ENCODE results near the gene KXD1.

The KXD1 gene

GRCh38 chr19:18606281-18607225, 48.9 kb downstream of the KXD1 start, which contains the start of gene CRLF1:
CRLF1 (minus strand) TSS chr19:18606799; CDS start chr19:18606656, 143 bp downstream.
- no peak for DNase-seq (ENCODE audit: low spot score)
- Histone ChIP-seq H2AK5ac (ENCODE audit: low read depth, low read length) (peak within 1 kb of the TSS; percentile 81), H3K9ac (ENCODE audit: low read depth, low read length, poor library complexity) (no peak within 1 kb of the TSS), H3K14ac (ENCODE audit: low read length) (no peak within 1 kb of the TSS), H3K27ac (replicated peaks; ENCODE audit: low read length) (no peak within 1 kb of the TSS), H3K27me3 (ENCODE audit: control insufficient read depth in 3 of 3, insufficient read depth in 3 of 3, low read depth in 1 of 3, low read length in 3 of 3) (peaks cover 56 to 98% (median 93%) of the 10 kb centered on the region in 3 experiments), H4K8ac (ENCODE audit: low read depth, low read length) (no peak within 1 kb of the TSS), H3K4me3 (ENCODE audit: low read length in 2 of 2) (no peak within 1 kb of the TSS), H3K4me1 (ENCODE audit: control insufficient read depth in 2 of 2, insufficient read depth in 1 of 2, low read depth in 1 of 2, low read length in 2 of 2) (peaks cover 23 to 39% of the 10 kb centered on the region in 2 donors), H2BK15ac (ENCODE audit: low read length) (peak within 1 kb of the TSS; percentile 91), H2AFZ (ENCODE audit: low read length) (peak within 1 kb of the TSS; percentile 59), H3K18ac (ENCODE audit: low read length) (peak within 1 kb of the TSS; percentile 91), H3K9me3 (replicated peaks in 1 of 2; ENCODE audit: control insufficient read depth in 2 of 2, insufficient read depth in 1 of 2, low read depth in 1 of 2, low read length in 2 of 2) (no peaks in the 10 kb centered on the region), H3K4me2 (ENCODE audit: insufficient read depth, low read length, poor library complexity, severe bottlenecking) (peak within 1 kb of the TSS; percentile 25), H2BK12ac (ENCODE audit: low read length) (peak within 1 kb of the TSS; percentile 58), H4K91ac (ENCODE audit: low read depth, low read length, poor library complexity) (no peak within 1 kb of the TSS), H3K36me3 (replicated peaks in 1 of 2; ENCODE audit: control insufficient read depth in 2 of 2, insufficient read depth in 2 of 2, low read length in 2 of 2) (no peaks in the 10 kb centered on the region), H2BK5ac (ENCODE audit: low read length) (peak within 1 kb of the TSS; percentile 66), H2BK120ac (ENCODE audit: low read depth, low read length) (no peak within 1 kb of the TSS), H3K23ac (ENCODE audit: low read depth, low read length, poor library complexity) (peak within 1 kb of the TSS; percentile 91), H3K79me1 (ENCODE audit: low read depth, low read length) (no peaks in the 10 kb centered on the region), H3K4ac (ENCODE audit: low read length) (no peak within 1 kb of the TSS)
- no CpG with 5 or more reads among the region's 116 CpGs for WGBS, 2 donors (ENCODE audit: extremely low coverage in 2 of 2, insufficient read length in 2 of 2, insufficient replicate concordance in 1 of 2)

GRCh38 chr19:18607226-18608101, 49.8 kb downstream of the KXD1 start:
- Histone ChIP-seq H3K4me1 (ENCODE audit: control insufficient read depth in 2 of 2, insufficient read depth in 1 of 2, low read depth in 1 of 2, low read length in 2 of 2) (peaks cover 30 to 47% of the 10 kb centered on the region in 2 donors), H3K36me3 (replicated peaks in 1 of 2; ENCODE audit: control insufficient read depth in 2 of 2, insufficient read depth in 2 of 2, low read length in 2 of 2) (no peaks in the 10 kb centered on the region), H3K9ac (ENCODE audit: low read depth, low read length, poor library complexity) (no peak overlapping the region), H2BK5ac (ENCODE audit: low read length) (no peak overlapping the region), H4K91ac (ENCODE audit: low read depth, low read length, poor library complexity) (no peak overlapping the region), H2BK120ac (ENCODE audit: low read depth, low read length) (no peak overlapping the region), H3K9me3 (replicated peaks in 1 of 2; ENCODE audit: control insufficient read depth in 2 of 2, insufficient read depth in 1 of 2, low read depth in 1 of 2, low read length in 2 of 2) (no peaks in the 10 kb centered on the region), H3K14ac (ENCODE audit: low read length) (no peak overlapping the region), H2BK12ac (ENCODE audit: low read length) (peak overlapping the region; percentile 58), H3K4ac (ENCODE audit: low read length) (no peak overlapping the region), H3K79me1 (ENCODE audit: low read depth, low read length) (no peaks in the 10 kb centered on the region), H3K4me3 (ENCODE audit: low read length in 2 of 2) (no peak overlapping the region), H2AK5ac (ENCODE audit: low read depth, low read length) (peak overlapping the region; percentile 60), H2BK15ac (ENCODE audit: low read length) (peak overlapping the region; percentile 54), H3K18ac (ENCODE audit: low read length) (peak overlapping the region; percentile 38), H3K27ac (replicated peaks; ENCODE audit: low read length) (no peak overlapping the region), H3K27me3 (ENCODE audit: control insufficient read depth in 3 of 3, insufficient read depth in 3 of 3, low read depth in 1 of 3, low read length in 3 of 3) (peaks cover 66 to 98% (median 93%) of the 10 kb centered on the region in 3 experiments), H2AFZ (ENCODE audit: low read length) (peak overlapping the region; percentile 59), H4K8ac (ENCODE audit: low read depth, low read length) (no peak overlapping the region), H3K4me2 (ENCODE audit: insufficient read depth, low read length, poor library complexity, severe bottlenecking) (peak overlapping the region; percentile 25), H3K23ac (ENCODE audit: low read depth, low read length, poor library complexity) (no peak overlapping the region)
- DNase-seq (ENCODE audit: low spot score), result no peak
- no CpG with 5 or more reads among the region's 68 CpGs for WGBS, 2 donors (ENCODE audit: extremely low coverage in 2 of 2, insufficient read length in 2 of 2, insufficient replicate concordance in 1 of 2)

- peaks cover 70 to 98% (median 93%) of the 10 kb centered on the region in 3 experiments for H3K27me3 ChIP-seq (ENCODE audit: control insufficient read depth in 3 of 3, insufficient read depth in 3 of 3, low read depth in 1 of 3, low read length in 3 of 3)
- no peak overlapping the region for H2BK5ac ChIP-seq (ENCODE audit: low read length)
- no peak overlapping the region for H3K27ac ChIP-seq (replicated peaks; ENCODE audit: low read length)
- H3K4ac ChIP-seq (ENCODE audit: low read length), result no peak overlapping the region
- H2BK120ac ChIP-seq (ENCODE audit: low read depth, low read length), result no peak overlapping the region
- DNase-seq (ENCODE audit: low spot score), result no peak
- H3K23ac ChIP-seq (ENCODE audit: low read depth, low read length, poor library complexity), result peak overlapping the region; percentile 69
- H3K14ac ChIP-seq (ENCODE audit: low read length), result no peak overlapping the region
- H3K79me1 ChIP-seq (ENCODE audit: low read depth, low read length), result no peaks in the 10 kb centered on the region
- no peak overlapping the region for H3K18ac ChIP-seq (ENCODE audit: low read length)
- H2AFZ ChIP-seq (ENCODE audit: low read length), result no peak overlapping the region
- H2BK15ac ChIP-seq (ENCODE audit: low read length), result peak overlapping the region; percentile 54
- no peak overlapping the region for H4K8ac ChIP-seq (ENCODE audit: low read depth, low read length)
- peak overlapping the region; percentile 79 for H2AK5ac ChIP-seq (ENCODE audit: low read depth, low read length)
- H3K9ac ChIP-seq (ENCODE audit: low read depth, low read length, poor library complexity), result no peak overlapping the region
- no peaks in the 10 kb centered on the region for H3K9me3 ChIP-seq (replicated peaks in 1 of 2; ENCODE audit: control insufficient read depth in 2 of 2, insufficient read depth in 1 of 2, low read depth in 1 of 2, low read length in 2 of 2)
- peaks cover 31 to 46% of the 10 kb centered on the region in 2 donors for H3K4me1 ChIP-seq (ENCODE audit: control insufficient read depth in 2 of 2, insufficient read depth in 1 of 2, low read depth in 1 of 2, low read length in 2 of 2)
- no peak overlapping the region for H3K4me2 ChIP-seq (ENCODE audit: insufficient read depth, low read length, poor library complexity, severe bottlenecking)
- H3K36me3 ChIP-seq (replicated peaks in 1 of 2; ENCODE audit: control insufficient read depth in 2 of 2, insufficient read depth in 2 of 2, low read length in 2 of 2), result no peaks in the 10 kb centered on the region
- H2BK12ac ChIP-seq (ENCODE audit: low read length), result no peak overlapping the region
- H3K4me3 ChIP-seq (ENCODE audit: low read length in 2 of 2), result no peak overlapping the region
- no CpG with 5 or more reads among the region's 5 CpGs for WGBS, 2 donors (ENCODE audit: extremely low coverage in 2 of 2, insufficient read length in 2 of 2, insufficient replicate concordance in 1 of 2)
- H4K91ac ChIP-seq (ENCODE audit: low read depth, low read length, poor library complexity), result no peak overlapping the region
Observed at GRCh38 chr19:18608102-18608804, 50.6 kb downstream of the KXD1 start.

Data from neuronal stem cell (in vitro differentiated cells).